Keratinocyte (primary cell): ENCODE results near the gene HMGXB3.

Experiments used
- EZH2 ChIP-seq: IDR thresholded peaks from one replicate; pipeline ENCODE4 v1.6.1; 2012; ENCODE audit warnings: inconsistent platforms, mild to moderate bottlenecking, low read length, moderate library complexity
- TF ChIP-seq, protein P1 (sequence below), 3 experiments: IDR thresholded peaks in 1 of 3; conservative IDR thresholded peaks in 1 of 3; optimal IDR thresholded peaks in 1 of 3; 2 replicates in 2 of 3; 3 replicates in 1 of 3; pipeline versions ENCODE3 to v1.5.1; 2011; ENCODE audit warnings: low read length in 3 of 3, mild to moderate bottlenecking in 3 of 3, moderate library complexity in 2 of 3, control low read depth in 1 of 3, inconsistent platforms in 1 of 3; ENCODE audit not compliant: insufficient read depth in 2 of 3; ENCODE audit errors: extremely low read depth in 1 of 3

DNA sequence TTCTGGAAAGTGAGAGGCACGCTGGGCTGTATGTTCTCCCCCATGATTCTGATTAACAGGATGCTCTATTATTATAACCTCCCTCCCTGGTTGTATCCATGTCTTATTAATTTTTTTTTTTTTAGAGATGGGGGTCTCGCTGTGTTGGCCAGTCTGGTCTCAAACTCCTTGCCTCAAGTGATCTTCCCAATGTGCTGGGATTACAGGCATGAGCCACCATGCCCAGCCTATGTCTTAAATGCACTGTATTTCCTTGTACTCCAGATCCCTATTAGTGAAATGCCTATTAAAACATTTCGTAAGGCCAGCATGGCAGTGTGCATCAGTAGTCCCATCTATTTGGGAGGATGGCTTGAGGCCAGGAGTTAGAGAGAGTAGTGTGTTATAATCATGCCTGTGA, 7.1 kb upstream of the HMGXB3 start:
- TF ChIP-seq, protein P1, sequence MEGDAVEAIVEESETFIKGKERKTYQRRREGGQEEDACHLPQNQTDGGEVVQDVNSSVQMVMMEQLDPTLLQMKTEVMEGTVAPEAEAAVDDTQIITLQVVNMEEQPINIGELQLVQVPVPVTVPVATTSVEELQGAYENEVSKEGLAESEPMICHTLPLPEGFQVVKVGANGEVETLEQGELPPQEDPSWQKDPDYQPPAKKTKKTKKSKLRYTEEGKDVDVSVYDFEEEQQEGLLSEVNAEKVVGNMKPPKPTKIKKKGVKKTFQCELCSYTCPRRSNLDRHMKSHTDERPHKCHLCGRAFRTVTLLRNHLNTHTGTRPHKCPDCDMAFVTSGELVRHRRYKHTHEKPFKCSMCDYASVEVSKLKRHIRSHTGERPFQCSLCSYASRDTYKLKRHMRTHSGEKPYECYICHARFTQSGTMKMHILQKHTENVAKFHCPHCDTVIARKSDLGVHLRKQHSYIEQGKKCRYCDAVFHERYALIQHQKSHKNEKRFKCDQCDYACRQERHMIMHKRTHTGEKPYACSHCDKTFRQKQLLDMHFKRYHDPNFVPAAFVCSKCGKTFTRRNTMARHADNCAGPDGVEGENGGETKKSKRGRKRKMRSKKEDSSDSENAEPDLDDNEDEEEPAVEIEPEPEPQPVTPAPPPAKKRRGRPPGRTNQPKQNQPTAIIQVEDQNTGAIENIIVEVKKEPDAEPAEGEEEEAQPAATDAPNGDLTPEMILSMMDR (optimal IDR thresholded peaks at IDR 0.05 in 1 of 3, IDR thresholded peaks at IDR 0.05 in 1 of 3, conservative IDR thresholded peaks at IDR 0.05 in 1 of 3; ENCODE audit: extremely low read depth in 1 of 3, insufficient read depth in 2 of 3, low read length in 3 of 3), result no peak
- no peak for TF ChIP-seq EZH2
